ENCODE data around the gene KASH5.

KASH5 gene

GRCh38 chr19:49450405-49450804 lies 62.4 kb downstream of the KASH5 start:
- Histone ChIP-seq H3K4me1 (ENCODE audit: control insufficient read depth, insufficient read depth, low read length) (0 out of 2 replicates have a peak, but pooled peaks cover 6% of the 10 kb centered on the region), H3K27ac (ENCODE audit: extremely low read depth, low read depth, low read length) (peak overlapping the region; percentile 53), H3K36me3 (ENCODE audit: control insufficient read depth in 2 of 2, insufficient read depth in 1 of 2, low read length in 2 of 2) (peaks cover 17 to 45% of the 10 kb centered on the region in 2 experiments), H3K4me3 (ENCODE audit: low read depth, low read length) (peak overlapping the region; percentile 69), H3K9me3 (ENCODE audit: control insufficient read depth, insufficient read depth, low read depth, low read length) (no peaks in the 10 kb centered on the region)
- ChIA-PET CTCF (interaction anchor here (0.9 to 2.5 kb wide), 2 partner anchors 58 to 282 kb away, joined by 3 to 16 read pairs; no protein-coding TSS in a partner anchor), POLR2A (interaction anchor here (1.6 kb wide), 1 partner anchor 42 kb away, joined by 4 read pairs; no protein-coding TSS in a partner anchor)
- TF ChIP-seq ZFHX2 (tag by site-specific recombination; conservative IDR thresholded peaks at IDR 0.05) (peak; percentile 57), ZBTB21 (tag by site-specific recombination; IDR thresholded peaks at IDR 0.05) (0 out of 2 replicates have a peak, but pooled peaks have one; percentile 10), EGR2 (tag by site-specific recombination; IDR thresholded peaks at IDR 0.05; ENCODE audit: low read depth) (peak; percentile 69), ZFP37 (tag by site-specific recombination; IDR thresholded peaks at IDR 0.05) (no peak), ZFP3 (tag by site-specific recombination; IDR thresholded peaks at IDR 0.05; ENCODE audit: low read depth) (no peak)

DNA sequence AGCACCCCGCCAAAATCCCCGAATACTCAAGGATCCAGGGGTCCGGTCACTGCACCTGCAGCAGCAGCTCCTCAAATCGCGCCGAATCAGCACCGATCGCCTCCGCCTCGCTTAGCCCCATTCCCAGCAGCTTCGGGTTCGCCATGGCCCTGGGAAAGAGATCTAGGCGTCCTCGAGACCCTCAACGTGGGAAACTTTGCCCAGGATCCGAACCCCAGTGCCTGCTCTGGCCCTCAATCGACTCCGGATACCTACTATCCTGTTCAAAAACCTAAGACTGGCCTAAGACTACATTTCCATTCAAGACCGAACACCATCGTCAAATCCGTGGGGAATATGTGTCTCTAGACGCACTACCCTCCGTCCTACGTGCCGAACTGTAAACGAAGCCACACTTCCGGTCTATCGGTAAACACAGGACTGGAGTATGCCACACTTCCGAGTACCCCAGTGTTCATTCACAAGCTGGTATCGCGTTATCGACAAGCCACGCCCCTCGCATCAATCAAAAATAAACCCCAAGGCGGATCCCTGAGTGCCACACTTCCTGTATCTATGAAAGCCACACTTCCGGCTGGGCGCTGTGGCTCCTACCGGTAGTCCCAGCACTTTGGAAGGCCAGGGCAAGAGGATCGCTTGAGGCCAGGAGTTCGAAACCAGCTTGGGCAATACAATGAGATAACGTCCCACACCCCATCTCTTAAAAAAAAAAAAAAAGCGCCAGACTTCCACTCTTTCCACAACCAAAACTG lies 63.6 kb downstream of the KASH5 start, which contains the start of gene PIH1D1:
TSS of gene PIH1D1 (minus strand) at position 385 of the 752 bp plus-strand sequence. CDS start at position 145, 240 bp downstream.
- Histone ChIP-seq H3K27ac (ENCODE audit: extremely low read depth, low read depth, low read length) (peak within 1 kb of the TSS; percentile 90), H3K9me3 (ENCODE audit: control insufficient read depth, insufficient read depth, low read depth, low read length) (no peaks in the 10 kb centered on the region), H3K36me3 (ENCODE audit: control insufficient read depth in 2 of 2, insufficient read depth in 1 of 2, low read length in 2 of 2) (peaks cover 24 to 43% of the 10 kb centered on the region in 2 experiments), H3K4me1 (ENCODE audit: control insufficient read depth, insufficient read depth, low read length) (0 out of 2 replicates have a peak, but pooled peaks cover 6% of the 10 kb centered on the region), H3K4me3 (ENCODE audit: low read depth, low read length) (peak within 1 kb of the TSS; percentile 69)
- POLR2A ChIA-PET = interaction anchor here (0.5 to 3.0 kb wide), 23 partner anchors 9 to 458 kb away, joined by 3 to 28 read pairs (median 4); partner anchors contain the start of genes DKKL1, FLT3LG, GYS1 and NOSIP
- CTCF ChIA-PET = interaction anchor here (0.5 to 2.5 kb wide), 16 partner anchors 7 to 1079 kb away, joined by 3 to 16 read pairs (median 4); partner anchors contain the start of gene FLT3LG
- peak; percentile 98 for TF ChIP-seq ZBTB17 (tag by site-specific recombination; IDR thresholded peaks at IDR 0.05)
- TF ChIP-seq ZNF292 (tag by site-specific recombination; IDR thresholded peaks at IDR 0.05; ENCODE audit: borderline replicate concordance, low read depth) = no peak
- 0 out of 2 replicates have a peak, but pooled peaks have one; percentile 13 for TF ChIP-seq ZBTB8A (tag by site-specific recombination; IDR thresholded peaks at IDR 0.05)
- TF ChIP-seq KLF10 (tag by site-specific recombination; IDR thresholded peaks at IDR 0.05) = peak; percentile 34; the same call in 1 of the 2 replicates
- TF ChIP-seq, protein P1, sequence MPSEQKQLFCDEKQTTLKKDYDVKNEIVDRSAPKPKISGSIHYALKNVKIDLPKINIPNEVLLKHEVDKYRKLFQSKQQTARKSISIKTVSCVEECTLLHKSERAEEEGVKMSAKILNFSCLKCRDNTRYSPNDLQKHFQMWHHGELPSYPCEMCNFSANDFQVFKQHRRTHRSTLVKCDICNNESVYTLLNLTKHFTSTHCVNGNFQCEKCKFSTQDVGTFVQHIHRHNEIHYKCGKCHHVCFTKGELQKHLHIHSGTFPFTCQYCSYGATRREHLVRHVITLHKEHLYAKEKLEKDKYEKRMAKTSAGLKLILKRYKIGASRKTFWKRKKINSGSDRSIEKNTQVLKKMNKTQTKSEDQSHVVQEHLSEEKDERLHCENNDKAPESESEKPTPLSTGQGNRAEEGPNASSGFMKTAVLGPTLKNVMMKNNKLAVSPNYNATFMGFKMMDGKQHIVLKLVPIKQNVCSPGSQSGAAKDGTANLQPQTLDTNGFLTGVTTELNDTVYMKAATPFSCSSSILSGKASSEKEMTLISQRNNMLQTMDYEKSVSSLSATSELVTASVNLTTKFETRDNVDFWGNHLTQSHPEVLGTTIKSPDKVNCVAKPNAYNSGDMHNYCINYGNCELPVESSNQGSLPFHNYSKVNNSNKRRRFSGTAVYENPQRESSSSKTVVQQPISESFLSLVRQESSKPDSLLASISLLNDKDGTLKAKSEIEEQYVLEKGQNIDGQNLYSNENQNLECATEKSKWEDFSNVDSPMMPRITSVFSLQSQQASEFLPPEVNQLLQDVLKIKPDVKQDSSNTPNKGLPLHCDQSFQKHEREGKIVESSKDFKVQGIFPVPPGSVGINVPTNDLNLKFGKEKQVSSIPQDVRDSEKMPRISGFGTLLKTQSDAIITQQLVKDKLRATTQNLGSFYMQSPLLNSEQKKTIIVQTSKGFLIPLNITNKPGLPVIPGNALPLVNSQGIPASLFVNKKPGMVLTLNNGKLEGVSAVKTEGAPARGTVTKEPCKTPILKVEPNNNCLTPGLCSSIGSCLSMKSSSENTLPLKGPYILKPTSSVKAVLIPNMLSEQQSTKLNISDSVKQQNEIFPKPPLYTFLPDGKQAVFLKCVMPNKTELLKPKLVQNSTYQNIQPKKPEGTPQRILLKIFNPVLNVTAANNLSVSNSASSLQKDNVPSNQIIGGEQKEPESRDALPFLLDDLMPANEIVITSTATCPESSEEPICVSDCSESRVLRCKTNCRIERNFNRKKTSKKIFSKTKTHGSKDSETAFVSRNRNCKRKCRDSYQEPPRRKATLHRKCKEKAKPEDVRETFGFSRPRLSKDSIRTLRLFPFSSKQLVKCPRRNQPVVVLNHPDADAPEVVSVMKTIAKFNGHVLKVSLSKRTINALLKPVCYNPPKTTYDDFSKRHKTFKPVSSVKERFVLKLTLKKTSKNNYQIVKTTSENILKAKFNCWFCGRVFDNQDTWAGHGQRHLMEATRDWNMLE (tag by site-specific recombination; conservative IDR thresholded peaks at IDR 0.05; ENCODE audit: low read depth) = peak; percentile 54
- peak; percentile 75; the same call in 1 of the 2 replicates for TF ChIP-seq KLF8 (tag by site-specific recombination; IDR thresholded peaks at IDR 0.05)
- TF ChIP-seq FEZF1 (tag by site-specific recombination; IDR thresholded peaks at IDR 0.05) = no peak
- no peak for TF ChIP-seq ZNF202 (tag by site-specific recombination; IDR thresholded peaks at IDR 0.05; ENCODE audit: borderline replicate concordance)
- peak; percentile 17; the same call in 1 of the 2 replicates for TF ChIP-seq ZBTB21 (tag by site-specific recombination; IDR thresholded peaks at IDR 0.05)
- TF ChIP-seq ZNF121 (tag by site-specific recombination; IDR thresholded peaks at IDR 0.05) = no peak
- peak; percentile 72; the same call in 1 of the 2 replicates for TF ChIP-seq ZNF2 (tag by site-specific recombination; IDR thresholded peaks at IDR 0.05)
- peak; percentile 47 for TF ChIP-seq GLIS1 (tag by site-specific recombination; IDR thresholded peaks at IDR 0.05)
- no peak for TF ChIP-seq ZNF449 (tag by site-specific recombination; IDR thresholded peaks at IDR 0.05)
- TF ChIP-seq CTCF (tag by site-specific recombination; IDR thresholded peaks at IDR 0.05) = peak; percentile 46
- peak; percentile 98 for TF ChIP-seq ZBTB11 (tag by site-specific recombination; conservative IDR thresholded peaks at IDR 0.05; ENCODE audit: low read depth)
- no peak for TF ChIP-seq ZNF248 (tag by site-specific recombination; IDR thresholded peaks at IDR 0.05)

Data from HEK293 (cell line).